K562 (cell line): ENCODE measurements around the gene KLHL28. TPM values are rescaled to one million over a fixed set of nuclear protein-coding genes. Genes with fewer than 3 reads are reported as not detected.
A peak's percentile ranks its signal among the peaks of the same experiment; 100 is the strongest.

ENCODE experiments used
- C11orf30 ChIP-seq: fragments of 450-650 bp; IDR thresholded peaks from 2 replicates; pipeline ENCODE4 v1.6.1; 2016; ENCODE audit warnings: low read depth, mild to moderate bottlenecking
- CSDE1 ChIP-seq, 2 experiments: fragments of 450-650 bp; IDR thresholded peaks; 2 replicates each; pipeline ENCODE4 v1.6.1; 2016; ENCODE audit warnings: mild to moderate bottlenecking in 1 of 2
- ELF1 ChIP-seq: fragments of 200-800 bp; sonication (Bioruptor generic); IDR thresholded peaks from 2 replicates; pipeline ENCODE4 v1.6.1; 2016; ENCODE audit warnings: missing genetic modification characterization, missing compliant biosample characterization
- HMGN3 ChIP-seq: IDR thresholded peaks from 2 replicates; pipeline ENCODE4 v1.6.1; 2011; ENCODE audit warnings: borderline replicate concordance, low read depth, mild to moderate bottlenecking, mixed read lengths, low read length; ENCODE audit not compliant: insufficient read length; ENCODE audit errors: extremely low read depth
- NBN ChIP-seq: fragments of 450-650 bp; IDR thresholded peaks from 2 replicates; pipeline ENCODE4 v1.6.1; 2016; ENCODE audit warnings: low read depth, mild to moderate bottlenecking
- PHF8 ChIP-seq: fragments of 200-600 bp; sonication (generic); IDR thresholded peaks from 2 replicates; pipeline ENCODE4 v1.6.1; 2012; ENCODE audit warnings: mixed run types, mild to moderate bottlenecking, inconsistent platforms, low read length, moderate library complexity, borderline replicate concordance
- RBM22 ChIP-seq: fragments of 200-400 bp; formaldehyde crosslinking; IDR thresholded peaks from 2 replicates; pipeline ENCODE4 v1.6.1; 2018; ENCODE audit warnings: low read length, low read depth; ENCODE audit not compliant: poor library complexity, severe bottlenecking
- SAFB ChIP-seq: fragments of 200-400 bp; formaldehyde crosslinking; IDR thresholded peaks from 2 replicates; pipeline ENCODE4 v1.6.1; 2017; ENCODE audit warnings: low read depth, low read length, borderline replicate concordance
- SIN3A ChIP-seq, 2 experiments: fragments of 150-350 bp in 1 of 2; IDR thresholded peaks; 2 replicates each; pipeline ENCODE4 v1.6.1; 2011 to 2016; ENCODE audit warnings: borderline replicate concordance in 2 of 2, low read depth in 2 of 2, low read length in 2 of 2, mild to moderate bottlenecking in 2 of 2, moderate library complexity in 2 of 2; ENCODE audit not compliant: control insufficient read depth in 1 of 2
- SPI1 ChIP-seq: IDR thresholded peaks from 2 replicates; pipeline ENCODE4 v1.6.1; 2011; ENCODE audit warnings: low read depth, low read length, control low read depth, borderline replicate concordance
- TCF7 ChIP-seq: sonication (generic); IDR thresholded peaks from 2 replicates; pipeline ENCODE4 v1.6.1; 2016; ENCODE audit warnings: antibody characterized with exemption, borderline replicate concordance
- YY1 ChIP-seq, 3 experiments: IDR thresholded peaks; 2 replicates each; pipeline ENCODE4 v1.6.1; 2011; ENCODE audit warnings: low read length in 2 of 3, mild to moderate bottlenecking in 2 of 3, moderate library complexity in 2 of 3, borderline replicate concordance in 1 of 3, control low read depth in 1 of 3, low read depth in 1 of 3; ENCODE audit not compliant: insufficient read depth in 3 of 3, insufficient replicate concordance in 2 of 3, control insufficient read depth in 1 of 3, insufficient read length in 1 of 3; ENCODE audit errors: extremely low read depth in 1 of 3
- polyA plus RNA-seq, 8 experiments: library from polyadenylated mRNA; depleted of rRNA in 4 of 8; stranded (reverse) in 5 of 8; unstranded in 3 of 8; fragments of >200 nt; fragmentation: Nextera tagmentation in 2 of 8; fragmentation: Illumina TruSeq in 1 of 8; extraction: Ambion mirVana in 2 of 8; extraction: Trizol in 1 of 8; gene quantifications; 2 replicates each; pipeline versions ENCODE4 v1.2.1 to v1.2.3, GENCODE V29; 2011 to 2014; ENCODE audit warnings: inconsistent platforms in 1 of 8, missing spikeins in 1 of 8
- total RNA-seq, 7 experiments: library from RNA; depleted of rRNA in 6 of 7; stranded (reverse); fragments of >200 nt in 6 of 7; fragmentation: Illumina TruSeq in 2 of 7; extraction: Trizol in 2 of 7; gene quantifications; 2 replicates each; pipeline versions ENCODE4 v1.2.1 to v1.2.3, GENCODE V29; 2011 to 2021; ENCODE audit warnings: low replicate concordance in 1 of 7
- TF ChIP-seq, protein P1 (sequence below): fragments of 450-650 bp; formaldehyde crosslinking; IDR thresholded peaks from 2 replicates; pipeline ENCODE4 v1.4.0; 2020; ENCODE audit warnings: mild to moderate bottlenecking
- TF ChIP-seq, protein P2 (sequence below): fragments of 450-650 bp; IDR thresholded peaks from 2 replicates; pipeline ENCODE4 v1.6.1; 2016; ENCODE audit warnings: missing biosample characterization, missing genetic modification characterization
- TF ChIP-seq, protein P3 (sequence below), 2 experiments: fragments of 450-650 bp; formaldehyde crosslinking in 1 of 2; IDR thresholded peaks; 2 replicates each; pipeline versions ENCODE4 v1.4.0 to v1.6.1; 2014 to 2020; ENCODE audit warnings: mild to moderate bottlenecking in 2 of 2, borderline replicate concordance in 1 of 2, low read depth in 1 of 2

The KLHL28 gene
- total and polyA plus RNA-seq, 9 of the 15 experiments (the other 6 are each of a cell fraction or from before 2014, with no cell fraction given), result 1.1 to 7.5 (median 4.7) TPM

DNA sequence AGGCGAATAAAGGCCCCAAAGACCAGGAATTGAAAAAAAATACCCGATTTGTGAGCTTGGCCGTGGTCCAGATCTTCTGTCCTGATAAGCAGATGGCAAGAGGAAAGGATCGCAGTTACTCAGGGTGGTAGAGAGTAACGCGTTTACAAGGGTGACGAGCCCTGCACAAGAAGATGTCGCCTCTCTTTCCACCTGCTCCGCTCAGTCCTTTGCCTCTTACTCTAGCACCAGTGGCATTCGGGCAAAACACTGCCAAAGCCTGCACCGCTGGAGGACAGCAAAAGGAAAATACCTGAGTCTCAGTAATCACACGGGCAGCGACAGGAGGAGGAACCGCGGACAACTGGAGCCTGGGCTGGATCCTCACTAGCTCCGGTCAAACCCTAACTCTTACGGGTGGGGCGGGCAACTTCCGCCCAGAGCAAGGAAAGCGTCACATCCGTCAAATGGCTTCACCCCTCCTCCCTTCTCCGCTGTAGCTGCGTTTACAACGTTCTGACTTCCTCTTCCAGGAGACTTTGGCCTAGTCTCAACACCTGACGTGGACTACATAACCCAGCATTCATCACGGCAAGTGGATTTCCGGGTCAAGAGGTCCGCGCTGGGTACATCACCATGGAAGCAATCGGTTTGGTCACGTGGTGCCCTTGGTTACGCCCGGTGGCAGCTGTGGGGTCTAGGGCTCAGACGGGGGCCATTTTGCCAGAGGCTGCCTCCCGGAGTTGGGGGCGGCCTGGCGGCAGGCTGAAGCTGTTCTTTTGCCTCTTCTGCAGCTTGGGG is at the start of gene KLHL28, which contains the start of gene TOGARAM1 (continued):
- TF ChIP-seq, protein P1, sequence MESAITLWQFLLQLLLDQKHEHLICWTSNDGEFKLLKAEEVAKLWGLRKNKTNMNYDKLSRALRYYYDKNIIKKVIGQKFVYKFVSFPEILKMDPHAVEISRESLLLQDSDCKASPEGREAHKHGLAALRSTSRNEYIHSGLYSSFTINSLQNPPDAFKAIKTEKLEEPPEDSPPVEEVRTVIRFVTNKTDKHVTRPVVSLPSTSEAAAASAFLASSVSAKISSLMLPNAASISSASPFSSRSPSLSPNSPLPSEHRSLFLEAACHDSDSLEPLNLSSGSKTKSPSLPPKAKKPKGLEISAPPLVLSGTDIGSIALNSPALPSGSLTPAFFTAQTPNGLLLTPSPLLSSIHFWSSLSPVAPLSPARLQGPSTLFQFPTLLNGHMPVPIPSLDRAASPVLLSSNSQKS (CRISPR knock-in tag), result no peak
- TF ChIP-seq, protein P2, sequence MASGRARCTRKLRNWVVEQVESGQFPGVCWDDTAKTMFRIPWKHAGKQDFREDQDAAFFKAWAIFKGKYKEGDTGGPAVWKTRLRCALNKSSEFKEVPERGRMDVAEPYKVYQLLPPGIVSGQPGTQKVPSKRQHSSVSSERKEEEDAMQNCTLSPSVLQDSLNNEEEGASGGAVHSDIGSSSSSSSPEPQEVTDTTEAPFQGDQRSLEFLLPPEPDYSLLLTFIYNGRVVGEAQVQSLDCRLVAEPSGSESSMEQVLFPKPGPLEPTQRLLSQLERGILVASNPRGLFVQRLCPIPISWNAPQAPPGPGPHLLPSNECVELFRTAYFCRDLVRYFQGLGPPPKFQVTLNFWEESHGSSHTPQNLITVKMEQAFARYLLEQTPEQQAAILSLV, result no peak
- TF ChIP-seq PHF8 (peak; percentile 72; the same call in 1 of the 2 replicates), HMGN3 (no peak), SPI1 (peak; percentile 93), TCF7 (no peak), SIN3A (IDR thresholded peaks at IDR 0.05; ENCODE audit: borderline replicate concordance in 2 of 2, control insufficient read depth in 1 of 2, low read depth in 2 of 2, low read length in 2 of 2) (peak; percentile 55 to 91; a peak in 3 of 4 replicates), SAFB (no peak), C11orf30 (peak; percentile 17; the same call in 1 of the 2 replicates), CSDE1 (IDR thresholded peaks at IDR 0.05) (no peak), ELF1 (peak; percentile 91), YY1 (IDR thresholded peaks at IDR 0.05; ENCODE audit: borderline replicate concordance in 1 of 3, control insufficient read depth in 1 of 3, extremely low read depth in 1 of 3, insufficient read depth in 3 of 3, insufficient read length in 1 of 3, insufficient replicate concordance in 2 of 3, low read depth in 1 of 3, low read length in 2 of 3) (peak in 2 of 3 experiments; percentile 49 to 83), NBN (no peak), RBM22 (no peak)
- TF ChIP-seq, protein P3, sequence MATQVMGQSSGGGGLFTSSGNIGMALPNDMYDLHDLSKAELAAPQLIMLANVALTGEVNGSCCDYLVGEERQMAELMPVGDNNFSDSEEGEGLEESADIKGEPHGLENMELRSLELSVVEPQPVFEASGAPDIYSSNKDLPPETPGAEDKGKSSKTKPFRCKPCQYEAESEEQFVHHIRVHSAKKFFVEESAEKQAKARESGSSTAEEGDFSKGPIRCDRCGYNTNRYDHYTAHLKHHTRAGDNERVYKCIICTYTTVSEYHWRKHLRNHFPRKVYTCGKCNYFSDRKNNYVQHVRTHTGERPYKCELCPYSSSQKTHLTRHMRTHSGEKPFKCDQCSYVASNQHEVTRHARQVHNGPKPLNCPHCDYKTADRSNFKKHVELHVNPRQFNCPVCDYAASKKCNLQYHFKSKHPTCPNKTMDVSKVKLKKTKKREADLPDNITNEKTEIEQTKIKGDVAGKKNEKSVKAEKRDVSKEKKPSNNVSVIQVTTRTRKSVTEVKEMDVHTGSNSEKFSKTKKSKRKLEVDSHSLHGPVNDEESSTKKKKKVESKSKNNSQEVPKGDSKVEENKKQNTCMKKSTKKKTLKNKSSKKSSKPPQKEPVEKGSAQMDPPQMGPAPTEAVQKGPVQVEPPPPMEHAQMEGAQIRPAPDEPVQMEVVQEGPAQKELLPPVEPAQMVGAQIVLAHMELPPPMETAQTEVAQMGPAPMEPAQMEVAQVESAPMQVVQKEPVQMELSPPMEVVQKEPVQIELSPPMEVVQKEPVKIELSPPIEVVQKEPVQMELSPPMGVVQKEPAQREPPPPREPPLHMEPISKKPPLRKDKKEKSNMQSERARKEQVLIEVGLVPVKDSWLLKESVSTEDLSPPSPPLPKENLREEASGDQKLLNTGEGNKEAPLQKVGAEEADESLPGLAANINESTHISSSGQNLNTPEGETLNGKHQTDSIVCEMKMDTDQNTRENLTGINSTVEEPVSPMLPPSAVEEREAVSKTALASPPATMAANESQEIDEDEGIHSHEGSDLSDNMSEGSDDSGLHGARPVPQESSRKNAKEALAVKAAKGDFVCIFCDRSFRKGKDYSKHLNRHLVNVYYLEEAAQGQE (IDR thresholded peaks at IDR 0.05; ENCODE audit: borderline replicate concordance), result peak; percentile 81
- TF ChIP-seq, protein P3 (CRISPR knock-in tag; IDR thresholded peaks at IDR 0.05; ENCODE audit: low read depth), result no peak
